Right kidney (tissue), 1 donor: ENCODE data around the gene CEP20.

ENCODE experiments used
- DNase-seq: peaks from one replicate; pipeline ENCODE4 v3.0.0-alpha.2; 2016

Gene CEP20

GRCh38 chr16:15899538-15900100 is 11.2 kb upstream of the CEP20 start:
- no peak for DNase-seq

DNA sequence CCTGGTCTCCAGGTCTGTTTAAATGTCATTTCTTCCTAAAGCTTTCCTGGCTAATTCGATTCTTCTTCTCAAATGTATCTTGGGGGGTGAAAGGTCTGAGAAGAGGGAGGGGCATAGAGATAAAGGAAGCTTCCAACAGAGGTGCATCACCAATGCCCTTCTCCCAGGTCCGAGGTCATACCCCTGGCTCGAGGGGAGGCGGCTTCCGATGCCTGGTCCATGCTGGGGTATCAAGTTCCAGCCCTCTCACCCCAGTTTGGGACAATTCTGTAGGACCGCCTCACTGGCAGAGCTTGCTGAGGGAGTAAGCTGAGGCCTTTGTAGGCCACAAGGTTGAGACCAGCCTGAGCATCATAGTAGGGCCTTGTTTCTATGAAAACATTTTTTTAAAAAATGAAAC is 10.3 kb upstream of the CEP20 start:
- DNase-seq, result no peak

DNA sequence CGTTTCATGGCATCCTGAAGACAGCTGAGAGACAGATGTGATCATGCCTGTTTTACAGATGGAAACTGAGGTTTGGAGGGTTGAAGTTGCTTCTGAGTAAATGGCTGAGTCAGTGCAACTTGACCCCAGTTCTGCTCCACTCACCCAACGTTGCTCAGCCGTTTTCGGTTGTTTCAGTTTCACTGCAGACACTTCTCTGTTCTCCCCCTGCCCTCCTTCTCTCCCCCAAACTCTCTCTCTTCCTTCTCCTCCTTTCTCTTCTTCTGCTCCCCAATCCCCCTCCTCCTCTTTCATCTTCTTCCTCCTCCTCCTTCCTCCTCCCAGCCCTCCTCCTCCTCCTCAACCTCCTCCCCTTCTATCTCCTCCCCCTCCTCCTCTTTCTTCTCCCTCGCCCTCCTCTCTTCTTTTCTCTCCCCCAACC is 9.4 kb upstream of the CEP20 start:
- no peak for DNase-seq

DNA sequence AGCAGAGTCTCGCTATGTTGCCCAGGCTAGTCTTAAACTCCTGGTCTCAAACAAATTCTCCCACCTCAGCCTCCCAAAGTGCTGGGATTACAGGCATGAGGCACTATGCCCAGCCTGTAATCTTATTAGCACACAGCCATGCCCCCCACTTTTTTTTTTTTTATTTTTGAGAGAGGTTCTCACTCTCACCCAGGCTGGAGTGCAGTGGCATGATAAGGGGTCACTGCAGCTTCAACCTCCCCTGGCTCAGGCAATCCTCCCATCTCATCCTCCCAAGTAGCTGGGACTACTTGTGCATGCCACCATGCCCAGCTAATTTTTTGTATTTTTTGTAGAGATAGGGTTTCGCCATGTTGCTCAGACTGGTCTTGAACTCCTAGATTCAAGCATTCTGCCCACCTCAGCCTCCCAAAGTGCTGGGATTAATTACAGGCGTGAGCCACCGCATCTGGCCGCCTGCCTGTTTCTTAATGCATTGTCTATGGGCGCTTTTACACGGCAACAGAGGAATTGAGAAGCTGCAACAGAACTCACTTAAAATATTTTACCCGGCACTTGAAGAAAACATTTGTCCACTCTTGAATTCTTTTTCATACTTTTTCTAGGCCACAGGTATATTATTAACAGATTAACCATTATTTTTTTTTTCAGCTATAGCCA is 8.8 kb upstream of the CEP20 start:
- no peak for DNase-seq

DNA sequence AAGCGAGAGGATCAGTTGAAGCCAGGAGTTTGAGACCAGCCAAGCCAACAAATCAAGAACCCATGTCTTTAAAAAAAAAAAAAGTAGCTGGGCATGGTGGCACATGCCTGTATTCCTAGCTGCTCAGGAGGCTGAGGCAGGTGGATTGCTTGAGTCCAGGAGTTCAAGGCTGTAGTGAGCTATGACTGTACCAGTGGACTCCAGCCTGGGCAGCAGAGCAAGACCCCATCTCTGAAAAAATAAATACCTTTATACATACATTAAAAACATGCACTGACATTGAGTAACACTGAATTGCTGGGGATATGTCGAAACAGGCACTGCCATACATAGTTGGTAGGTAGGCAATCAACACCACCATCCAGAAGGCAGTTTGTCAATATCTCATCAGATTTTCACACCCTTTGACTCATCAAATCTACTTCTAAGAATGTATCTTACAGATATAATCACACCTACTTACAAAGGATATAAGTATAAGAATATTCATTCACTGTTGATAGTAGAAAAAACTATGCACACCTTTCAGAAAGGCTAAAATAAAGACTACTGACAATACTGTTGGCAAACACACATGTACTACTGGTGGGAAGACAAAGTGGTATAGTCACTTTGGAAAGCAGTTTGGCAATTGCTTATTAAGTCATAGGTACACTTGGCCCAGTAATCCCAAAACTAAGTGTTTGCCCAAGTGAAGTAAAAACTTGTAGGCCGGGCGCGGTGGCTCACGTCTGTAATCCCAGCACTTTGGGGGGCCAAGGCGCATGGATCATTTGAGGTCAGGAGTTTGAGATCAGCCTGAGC is 6.4 kb upstream of the CEP20 start:
- no peak for DNase-seq

DNA sequence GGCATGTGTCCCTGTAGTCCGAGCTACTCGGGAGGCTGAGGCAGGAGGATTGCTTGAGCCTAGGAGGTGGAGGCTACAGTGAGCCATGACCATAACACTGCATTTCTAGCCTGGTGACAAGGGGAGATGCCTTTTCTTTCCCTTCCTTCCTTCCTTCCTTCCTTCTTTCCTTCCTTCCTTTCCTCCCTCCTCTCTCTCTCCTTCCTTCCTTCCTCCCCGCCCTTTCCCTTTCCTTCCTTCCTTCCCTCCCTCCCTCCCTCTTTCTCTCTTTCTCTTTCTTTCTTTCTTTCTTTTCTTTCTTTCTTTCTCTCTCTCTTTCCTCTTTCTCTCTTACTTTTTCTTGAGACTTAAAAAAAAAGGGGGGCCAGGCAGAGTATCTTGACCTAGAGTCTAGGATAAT is 3.1 kb upstream of the CEP20 start:
- DNase-seq, result no peak

DNA sequence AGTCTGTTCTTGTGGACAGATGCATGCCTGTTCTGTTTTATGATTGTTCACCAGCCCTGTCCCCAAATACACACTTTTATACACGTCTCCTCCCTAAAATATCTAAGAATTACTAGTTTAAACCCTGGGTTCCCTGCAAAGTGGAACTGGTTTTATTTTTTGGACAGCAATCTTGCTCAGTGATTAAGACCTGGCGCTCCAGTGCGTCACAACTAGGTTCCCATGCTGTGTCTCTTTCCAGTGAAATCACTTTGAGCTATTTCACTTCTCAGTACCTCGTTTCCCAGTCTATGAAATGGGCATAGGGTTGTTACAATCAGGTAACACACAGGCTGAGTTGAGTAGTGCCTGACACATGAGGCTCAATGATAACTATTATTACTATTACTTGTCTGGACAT is 1.1 kb downstream of the CEP20 start:
- no peak for DNase-seq

- no peak for DNase-seq
Measured at GRCh38 chr16:15886078-15886477, 2.3 kb downstream of the CEP20 start.

GRCh38 chr16:15885560-15886001 is 2.8 kb downstream of the CEP20 start:
- DNase-seq, result no peak

- no peak for DNase-seq
Measured at GRCh38 chr16:15882563-15882962, 5.8 kb downstream of the CEP20 start.

DNA sequence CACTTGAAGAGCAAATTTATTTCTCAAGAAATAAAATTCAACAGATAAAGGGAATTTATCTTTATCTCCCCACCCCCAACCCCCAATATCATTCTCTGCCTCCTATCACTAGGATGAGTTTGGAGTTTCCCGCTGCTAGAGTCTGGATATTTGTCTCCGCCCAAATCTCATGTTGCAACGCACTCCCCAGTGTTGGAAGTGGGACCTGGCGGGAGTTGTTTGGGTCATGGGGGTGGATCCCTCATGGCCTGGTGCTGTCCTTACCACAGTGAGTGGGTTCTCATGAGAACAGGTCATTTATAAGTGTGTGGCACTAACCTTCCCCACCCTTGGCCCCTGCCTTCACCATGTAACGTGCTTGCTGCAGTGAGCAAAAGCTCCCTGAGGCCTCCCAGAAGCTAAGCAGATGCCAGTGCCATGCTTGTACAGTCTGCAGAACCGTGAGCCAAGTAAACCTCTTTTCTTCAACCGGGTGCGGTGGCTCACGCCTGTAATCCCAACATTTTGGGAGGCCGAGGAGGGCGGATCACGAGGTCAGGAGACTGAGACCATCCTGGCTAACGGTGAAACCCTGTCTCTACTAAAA is 6.5 kb downstream of the CEP20 start:
- no peak for DNase-seq

GRCh38 chr16:15880434-15881308 is 7.7 kb downstream of the CEP20 start:
- no peak for DNase-seq

- DNase-seq, result no peak
Measured at GRCh38 chr16:15879255-15879811, 9.1 kb downstream of the CEP20 start.

DNA sequence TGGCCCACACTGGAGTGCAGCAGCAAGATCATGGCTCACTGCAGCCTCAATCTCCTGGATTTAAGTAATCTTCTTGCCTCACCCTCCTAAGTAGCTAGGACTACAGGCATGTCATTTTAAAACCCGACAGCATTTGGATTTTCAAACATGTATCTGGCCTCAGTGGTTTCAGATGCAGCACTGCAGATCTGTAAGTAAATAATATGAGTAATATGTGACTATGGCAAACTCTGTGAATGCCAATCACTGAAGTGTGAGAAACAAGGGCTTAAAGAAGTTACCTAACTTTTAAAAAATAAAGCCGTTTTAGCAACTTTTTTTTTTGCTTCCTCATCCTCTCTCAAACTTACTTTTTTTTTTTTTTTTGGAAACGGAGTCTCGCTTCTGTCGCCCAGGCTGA is 11.9 kb downstream of the CEP20 start:
- DNase-seq, result no peak

DNA sequence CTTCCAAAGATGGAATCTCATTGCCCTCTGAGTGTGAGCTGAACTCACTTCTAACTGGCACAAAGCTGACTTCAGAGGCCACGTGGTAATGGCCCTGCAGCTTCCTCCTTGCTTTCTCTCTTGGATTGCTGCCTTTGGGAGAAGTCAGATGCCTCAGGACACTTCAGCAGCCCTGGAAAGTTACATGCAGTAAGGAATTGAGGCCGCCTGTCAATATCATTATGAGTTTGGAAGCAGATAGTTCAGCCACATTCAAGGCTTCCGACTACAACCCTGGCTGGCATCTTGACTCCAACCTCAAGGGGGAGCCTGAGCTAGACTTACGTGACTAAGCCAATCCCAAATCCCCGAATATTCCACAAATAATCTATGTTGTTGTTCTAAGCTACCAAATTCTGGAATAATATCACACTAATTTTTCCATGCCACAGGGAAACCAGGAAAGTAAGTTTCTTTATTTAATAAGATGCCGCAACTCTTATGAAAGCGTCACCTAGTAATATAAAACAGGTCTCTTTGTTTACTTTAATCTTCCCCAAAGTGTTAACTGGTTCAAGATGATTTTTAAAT is 13.6 kb downstream of the CEP20 start:
- no peak for DNase-seq

- DNase-seq, result no peak
Measured at GRCh38 chr16:15873737-15874136, 14.7 kb downstream of the CEP20 start.

DNA sequence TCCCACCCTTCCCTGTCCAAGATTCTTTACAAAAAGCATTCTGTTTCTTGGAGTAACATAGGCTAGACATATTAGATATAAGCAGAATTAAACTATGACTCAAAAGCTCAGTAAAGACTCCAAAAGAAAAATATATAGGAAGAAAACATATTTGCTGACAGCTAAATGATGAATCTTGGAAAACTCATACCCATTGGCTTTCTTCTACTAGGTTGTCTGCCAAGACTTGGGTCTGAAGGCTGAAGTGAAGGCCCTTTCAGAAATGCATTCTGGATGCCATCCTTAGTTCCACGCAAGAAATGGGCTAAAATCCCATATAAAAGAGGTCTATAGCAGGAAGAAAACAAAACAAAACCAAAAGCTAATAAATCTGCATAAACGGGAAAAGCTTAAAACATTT is 15.1 kb downstream of the CEP20 start:
- DNase-seq, result no peak

DNA sequence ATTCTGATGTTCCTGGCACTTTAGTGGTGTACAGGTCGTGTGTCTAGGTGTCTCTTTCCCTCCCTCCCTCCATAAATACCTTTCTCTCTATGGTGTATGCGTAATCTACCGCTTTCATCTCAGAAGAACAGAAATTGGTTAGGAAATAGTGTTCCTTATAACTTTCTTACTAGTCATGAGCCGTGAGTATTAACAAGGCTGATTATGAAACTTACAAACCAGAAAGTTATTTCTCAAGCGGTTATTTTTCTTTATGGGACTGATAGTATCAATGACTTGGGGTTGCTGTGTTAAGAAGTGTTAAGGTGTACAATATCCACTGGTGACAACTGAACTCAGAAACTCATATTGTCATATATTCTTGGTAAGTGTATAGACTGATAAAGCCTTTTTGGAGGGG is 18.4 kb downstream of the CEP20 start:
- DNase-seq, result no peak

DNA sequence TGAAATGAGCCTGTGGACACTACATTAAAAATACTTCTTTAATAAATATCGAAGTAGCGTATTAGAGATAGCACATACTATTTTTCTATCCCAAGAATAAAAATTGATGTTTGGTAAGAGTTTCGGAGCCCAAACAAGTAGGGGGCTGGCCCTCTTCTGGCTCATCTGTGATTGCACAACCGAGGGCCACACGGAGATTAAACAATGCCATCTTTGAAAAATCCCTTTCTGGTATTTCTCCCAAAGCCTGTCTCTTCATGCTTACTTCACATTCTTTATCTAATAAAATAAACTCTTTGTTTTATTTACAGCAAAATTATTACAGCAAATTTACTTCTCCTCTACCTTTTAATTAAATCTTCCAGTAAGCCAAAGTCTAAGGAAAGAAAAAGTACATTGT is 22.0 kb downstream of the CEP20 start:
- DNase-seq, result no peak

GRCh38 chr16:15865742-15866141 is 22.7 kb downstream of the CEP20 start:
- DNase-seq, result no peak

GRCh38 chr16:15864939-15865338 is 23.5 kb downstream of the CEP20 start:
- DNase-seq, result no peak

GRCh38 chr16:15861996-15862395 is 26.4 kb downstream of the CEP20 start:
- no peak for DNase-seq
